Measurements from ENCODE around the gene GORASP2. TPM values are rescaled to one million over a fixed set of nuclear protein-coding genes. Genes with fewer than 3 reads are reported as not detected.

Gene GORASP2
- total RNA-seq, 1 experiment from 2014 or later: 89.3 TPM

GRCh38 chr2:170922634-170923494 is 6.2 kb upstream of the GORASP2 start:
- H3K4me3 ChIP-seq (ENCODE audit: low read depth, low read length, poor library complexity, severe bottlenecking): no peak overlapping the region
- CTCF ChIA-PET: no interaction called here
- H3K36me3 ChIP-seq (ENCODE audit: insufficient read depth, low read length, poor library complexity, severe bottlenecking): no peaks in the 10 kb centered on the region
- POLR2A ChIA-PET (ENCODE audit: low non-redundant PET): no interaction called here
- no peak for DNase-seq (ENCODE audit: low spot score)
- H3K4me1 ChIP-seq (ENCODE audit: insufficient read depth, low read length, poor library complexity, severe bottlenecking): peaks cover under 1% of the 10 kb centered on the region
- peaks cover 14% of the 10 kb centered on the region for H3K9me3 ChIP-seq (ENCODE audit: low read depth, low read length, poor library complexity, severe bottlenecking)
- no peak overlapping the region for H3K27ac ChIP-seq (ENCODE audit: low read depth, low read length, poor library complexity, severe bottlenecking)
- intact Hi-C loops (cut with micrococcal nuclease; ENCODE audit: unreplicated experiment): no loop called here
- H3K27me3 ChIP-seq (replicated peaks; ENCODE audit: insufficient read depth, low read depth, low read length, poor library complexity): no peaks in the 10 kb centered on the region
- BruUV-seq (replicated peaks): no TSS peak
- TF ChIP-seq EZH2 (IDR thresholded peaks at IDR 0.05; ENCODE audit: borderline replicate concordance, low read depth, low read length, poor library complexity, severe bottlenecking) (no peak), CTCF (conservative IDR thresholded peaks at IDR 0.05; ENCODE audit: low read depth, low read length) (no peak)

- BruUV-seq (replicated peaks): no TSS peak
- H3K36me3 ChIP-seq (ENCODE audit: insufficient read depth, low read length, poor library complexity, severe bottlenecking): no peaks in the 10 kb centered on the region
- ChIA-PET CTCF (no interaction called here), POLR2A (ENCODE audit: low non-redundant PET) (no interaction called here)
- TF ChIP-seq EZH2 (IDR thresholded peaks at IDR 0.05; ENCODE audit: borderline replicate concordance, low read depth, low read length, poor library complexity, severe bottlenecking): no peak
- no peak for TF ChIP-seq CTCF (conservative IDR thresholded peaks at IDR 0.05; ENCODE audit: low read depth, low read length)
- no peaks in the 10 kb centered on the region for H3K27me3 ChIP-seq (replicated peaks; ENCODE audit: insufficient read depth, low read depth, low read length, poor library complexity)
- peaks cover 13% of the 10 kb centered on the region for H3K9me3 ChIP-seq (ENCODE audit: low read depth, low read length, poor library complexity, severe bottlenecking)
- no peak overlapping the region for H3K4me3 ChIP-seq (ENCODE audit: low read depth, low read length, poor library complexity, severe bottlenecking)
- intact Hi-C loops (cut with micrococcal nuclease; ENCODE audit: unreplicated experiment): no loop called here
- H3K27ac ChIP-seq (ENCODE audit: low read depth, low read length, poor library complexity, severe bottlenecking): no peak overlapping the region
- H3K4me1 ChIP-seq (ENCODE audit: insufficient read depth, low read length, poor library complexity, severe bottlenecking): peaks cover 7% of the 10 kb centered on the region
- DNase-seq (ENCODE audit: low spot score): no peak
Measured at GRCh38 chr2:170923799-170924198, 5.3 kb upstream of the GORASP2 start.

DNA sequence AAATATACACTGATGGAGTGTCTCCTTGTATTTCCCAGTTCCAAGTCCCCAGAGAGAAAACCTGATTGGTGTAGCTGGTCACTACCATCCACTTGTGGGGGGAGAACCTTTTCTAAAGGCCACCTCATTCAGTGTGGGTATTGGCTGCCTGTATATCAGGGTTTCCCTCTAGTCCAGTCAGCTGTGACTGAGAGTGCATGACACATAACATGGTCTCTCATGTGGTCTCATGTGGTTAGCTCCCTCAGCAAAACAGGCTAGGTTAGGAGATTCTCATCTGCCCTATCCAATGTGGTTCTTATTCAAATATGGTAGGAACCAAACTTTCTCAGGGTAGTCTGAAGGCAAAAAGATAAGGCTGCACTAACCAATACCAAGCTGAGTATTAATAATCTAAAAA is 4.1 kb upstream of the GORASP2 start:
- Histone ChIP-seq H3K27me3 (replicated peaks; ENCODE audit: insufficient read depth, low read depth, low read length, poor library complexity) (no peaks in the 10 kb centered on the region), H3K4me1 (ENCODE audit: insufficient read depth, low read length, poor library complexity, severe bottlenecking) (peaks cover 7% of the 10 kb centered on the region), H3K9me3 (ENCODE audit: low read depth, low read length, poor library complexity, severe bottlenecking) (peaks cover 13% of the 10 kb centered on the region), H3K27ac (ENCODE audit: low read depth, low read length, poor library complexity, severe bottlenecking) (no peak overlapping the region), H3K36me3 (ENCODE audit: insufficient read depth, low read length, poor library complexity, severe bottlenecking) (no peaks in the 10 kb centered on the region), H3K4me3 (ENCODE audit: low read depth, low read length, poor library complexity, severe bottlenecking) (no peak overlapping the region)
- DNase-seq (ENCODE audit: low spot score): no peak
- BruUV-seq (replicated peaks): no TSS peak
- ChIA-PET CTCF (no interaction called here), POLR2A (ENCODE audit: low non-redundant PET) (no interaction called here)
- intact Hi-C loops (cut with micrococcal nuclease; ENCODE audit: unreplicated experiment): no loop called here
- TF ChIP-seq CTCF (conservative IDR thresholded peaks at IDR 0.05; ENCODE audit: low read depth, low read length) (no peak), EZH2 (IDR thresholded peaks at IDR 0.05; ENCODE audit: borderline replicate concordance, low read depth, low read length, poor library complexity, severe bottlenecking) (no peak)

All from A673 (cell line).